ENCODE data around the gene PLXNB2.

DNA sequence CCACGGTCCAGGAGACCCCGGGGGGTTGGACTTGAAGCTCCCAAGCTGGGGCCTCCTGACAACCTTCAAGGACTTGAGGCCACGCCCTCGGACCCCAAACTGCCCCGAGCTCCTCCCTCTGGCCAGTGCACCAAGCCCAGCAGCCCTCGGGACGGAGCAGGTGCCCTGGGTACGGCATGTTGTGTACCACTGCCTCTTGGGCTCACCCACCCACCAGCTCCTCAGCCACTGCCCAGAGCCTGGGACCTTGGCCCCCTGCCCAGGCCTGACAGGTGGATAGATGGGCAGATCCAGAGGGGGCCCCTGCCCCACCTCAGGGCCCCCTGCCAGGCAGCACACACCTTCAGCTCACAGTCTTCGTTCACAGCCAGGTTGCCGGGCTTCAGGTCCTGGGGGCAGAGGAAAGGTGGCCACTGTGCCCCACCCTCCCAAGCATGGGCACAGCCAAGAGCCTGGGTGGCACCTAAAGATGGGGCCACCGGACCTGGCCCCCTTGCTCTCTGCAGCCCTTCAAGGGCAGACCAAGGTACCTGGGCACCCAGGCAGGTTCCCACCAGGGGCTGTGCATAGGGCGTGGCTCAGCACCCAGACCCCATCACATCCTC, 51.1 kb downstream of the PLXNB2 start:
- TF ChIP-seq, protein P1, sequence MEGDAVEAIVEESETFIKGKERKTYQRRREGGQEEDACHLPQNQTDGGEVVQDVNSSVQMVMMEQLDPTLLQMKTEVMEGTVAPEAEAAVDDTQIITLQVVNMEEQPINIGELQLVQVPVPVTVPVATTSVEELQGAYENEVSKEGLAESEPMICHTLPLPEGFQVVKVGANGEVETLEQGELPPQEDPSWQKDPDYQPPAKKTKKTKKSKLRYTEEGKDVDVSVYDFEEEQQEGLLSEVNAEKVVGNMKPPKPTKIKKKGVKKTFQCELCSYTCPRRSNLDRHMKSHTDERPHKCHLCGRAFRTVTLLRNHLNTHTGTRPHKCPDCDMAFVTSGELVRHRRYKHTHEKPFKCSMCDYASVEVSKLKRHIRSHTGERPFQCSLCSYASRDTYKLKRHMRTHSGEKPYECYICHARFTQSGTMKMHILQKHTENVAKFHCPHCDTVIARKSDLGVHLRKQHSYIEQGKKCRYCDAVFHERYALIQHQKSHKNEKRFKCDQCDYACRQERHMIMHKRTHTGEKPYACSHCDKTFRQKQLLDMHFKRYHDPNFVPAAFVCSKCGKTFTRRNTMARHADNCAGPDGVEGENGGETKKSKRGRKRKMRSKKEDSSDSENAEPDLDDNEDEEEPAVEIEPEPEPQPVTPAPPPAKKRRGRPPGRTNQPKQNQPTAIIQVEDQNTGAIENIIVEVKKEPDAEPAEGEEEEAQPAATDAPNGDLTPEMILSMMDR (conservative IDR thresholded peaks at IDR 0.05) = no peak
- no peak for TF ChIP-seq EZH2 (IDR thresholded peaks at IDR 0.05; ENCODE audit: low read depth)
